C4-2B (cell line): ENCODE measurements around the gene DICER1.

ENCODE experiments used
- ZFX ChIP-seq: fragments of 450-650 bp; IDR thresholded peaks from 2 replicates; pipeline ENCODE4 v1.6.1; 2017
- TF ChIP-seq, protein P1 (sequence below): fragments of 450-650 bp; conservative IDR thresholded peaks from 2 replicates; pipeline ENCODE4 v1.5.1; 2017; ENCODE audit warnings: mild to moderate bottlenecking

DNA sequence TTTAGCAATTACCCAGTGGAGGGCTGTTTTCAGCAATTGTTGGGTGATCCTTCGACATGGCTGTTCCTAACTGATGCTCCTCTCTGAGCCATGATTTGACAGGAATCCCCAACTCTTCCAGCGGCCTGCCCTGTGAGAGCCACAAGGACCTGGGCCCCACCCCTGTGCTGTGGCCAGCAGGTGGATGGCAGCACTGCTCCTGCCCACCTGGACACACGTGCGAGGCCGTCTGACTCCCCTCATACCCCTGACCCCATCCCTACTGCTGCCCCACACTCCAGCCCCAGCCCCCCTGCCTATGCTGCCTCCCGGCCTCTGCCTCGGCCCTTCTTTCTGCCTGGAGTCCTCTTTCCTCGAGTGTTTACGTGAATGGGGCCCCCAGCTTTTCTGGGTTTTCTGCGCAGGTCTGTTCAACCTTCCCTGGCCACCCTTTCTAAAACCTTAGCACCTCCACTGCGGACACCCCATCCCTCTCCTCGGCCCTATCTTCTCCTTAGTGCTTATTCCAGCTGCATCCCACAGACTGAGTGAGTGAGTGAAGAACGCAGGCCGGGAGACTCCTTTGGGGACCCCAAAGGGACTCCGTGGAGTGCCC lies 111.4 kb downstream of the DICER1 start:
- TF ChIP-seq, protein P1, sequence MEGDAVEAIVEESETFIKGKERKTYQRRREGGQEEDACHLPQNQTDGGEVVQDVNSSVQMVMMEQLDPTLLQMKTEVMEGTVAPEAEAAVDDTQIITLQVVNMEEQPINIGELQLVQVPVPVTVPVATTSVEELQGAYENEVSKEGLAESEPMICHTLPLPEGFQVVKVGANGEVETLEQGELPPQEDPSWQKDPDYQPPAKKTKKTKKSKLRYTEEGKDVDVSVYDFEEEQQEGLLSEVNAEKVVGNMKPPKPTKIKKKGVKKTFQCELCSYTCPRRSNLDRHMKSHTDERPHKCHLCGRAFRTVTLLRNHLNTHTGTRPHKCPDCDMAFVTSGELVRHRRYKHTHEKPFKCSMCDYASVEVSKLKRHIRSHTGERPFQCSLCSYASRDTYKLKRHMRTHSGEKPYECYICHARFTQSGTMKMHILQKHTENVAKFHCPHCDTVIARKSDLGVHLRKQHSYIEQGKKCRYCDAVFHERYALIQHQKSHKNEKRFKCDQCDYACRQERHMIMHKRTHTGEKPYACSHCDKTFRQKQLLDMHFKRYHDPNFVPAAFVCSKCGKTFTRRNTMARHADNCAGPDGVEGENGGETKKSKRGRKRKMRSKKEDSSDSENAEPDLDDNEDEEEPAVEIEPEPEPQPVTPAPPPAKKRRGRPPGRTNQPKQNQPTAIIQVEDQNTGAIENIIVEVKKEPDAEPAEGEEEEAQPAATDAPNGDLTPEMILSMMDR, result no peak
- TF ChIP-seq ZFX, result no peak
